ENCODE measurements around the gene UNC5B. TPM values are rescaled to one million over a fixed set of nuclear protein-coding genes. Genes with fewer than 3 reads are reported as not detected.

The UNC5B gene
- total RNA-seq, 1 donor from 2014 or later = 3.7 TPM

DNA sequence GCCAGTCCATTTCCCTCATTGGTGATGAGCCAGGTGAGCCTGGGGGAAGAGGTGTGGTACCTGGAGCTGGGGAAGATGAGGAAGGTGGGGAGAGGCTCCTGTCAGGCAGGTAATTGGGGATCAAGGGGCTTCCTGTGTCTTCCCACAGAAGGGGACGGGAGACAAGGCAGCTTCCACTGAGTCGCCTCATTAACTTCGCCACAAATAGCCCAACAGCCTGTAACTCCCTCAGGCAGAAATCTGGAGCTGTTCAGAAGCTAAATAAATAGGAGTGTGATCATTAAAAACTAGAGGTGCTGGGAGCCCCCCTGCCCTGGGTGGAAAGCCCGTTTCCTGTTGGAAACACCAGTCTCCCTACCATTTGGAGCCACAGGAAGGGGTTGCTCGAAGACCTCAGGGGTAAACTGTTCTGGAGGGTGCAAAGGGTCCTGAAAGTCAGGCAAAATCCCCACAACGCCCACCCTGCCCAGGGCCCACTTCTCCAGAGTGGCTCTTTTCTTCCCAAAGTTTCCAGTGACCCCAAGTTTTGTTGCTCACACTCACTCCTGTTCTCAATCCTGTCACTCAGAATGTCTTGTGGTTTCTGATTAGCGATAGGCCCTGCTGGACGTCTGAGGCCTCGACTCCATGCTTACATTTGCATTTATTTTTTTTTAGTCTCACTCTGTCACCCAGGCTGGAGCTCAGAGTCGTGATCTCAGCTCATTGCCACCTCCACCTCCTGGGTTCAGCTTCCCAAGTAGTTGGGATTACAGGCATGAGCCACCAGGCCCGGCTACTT lies 25.7 kb downstream of the UNC5B start:
- Mint-ChIP-seq H3K4me1 (ENCODE audit: low read depth) (peaks cover 12% of the 10 kb centered on the region), H3K9me3 (ENCODE audit: low read depth) (no peaks in the 10 kb centered on the region), H3K4me3 (ENCODE audit: low read depth) (no peak overlapping the region), H3K36me3 (ENCODE audit: insufficient read depth) (no peaks in the 10 kb centered on the region), H3K27me3 (peaks cover 4% of the 10 kb centered on the region), H3K27ac (no peak overlapping the region)
- no peak for DNase-seq (ENCODE audit: low spot score, unreplicated experiment)
- no peak for TF ChIP-seq CTCF (IDR thresholded peaks at IDR 0.05; ENCODE audit: unreplicated experiment)

DNA sequence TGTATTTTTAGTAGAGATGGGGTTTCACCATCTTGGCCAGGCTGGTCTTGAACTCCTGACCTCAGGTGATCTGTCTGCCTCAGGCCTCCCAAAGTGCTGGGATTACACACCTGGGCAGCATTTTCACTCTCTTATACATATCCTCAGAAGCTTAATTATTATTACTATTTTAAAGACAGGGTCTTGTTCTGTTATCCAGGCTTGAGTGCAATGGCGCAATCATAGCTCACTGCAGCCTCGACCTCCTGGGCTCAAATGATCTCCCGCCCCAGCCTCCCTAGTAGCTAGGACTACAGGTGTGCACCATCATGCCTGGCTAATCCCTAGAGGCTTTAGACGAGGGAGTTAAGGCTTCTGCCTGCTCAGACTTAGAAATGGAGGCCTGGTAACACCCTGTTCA lies 26.3 kb downstream of the UNC5B start:
- H3K36me3 Mint-ChIP-seq (ENCODE audit: insufficient read depth) = no peaks in the 10 kb centered on the region
- H3K4me1 Mint-ChIP-seq (ENCODE audit: low read depth) = peaks cover 12% of the 10 kb centered on the region
- no peak overlapping the region for H3K27ac Mint-ChIP-seq
- DNase-seq (ENCODE audit: low spot score, unreplicated experiment) = no peak
- no peak for TF ChIP-seq CTCF (IDR thresholded peaks at IDR 0.05; ENCODE audit: unreplicated experiment)
- peaks cover 4% of the 10 kb centered on the region for H3K27me3 Mint-ChIP-seq
- no peaks in the 10 kb centered on the region for H3K9me3 Mint-ChIP-seq (ENCODE audit: low read depth)
- no peak overlapping the region for H3K4me3 Mint-ChIP-seq (ENCODE audit: low read depth)

DNA sequence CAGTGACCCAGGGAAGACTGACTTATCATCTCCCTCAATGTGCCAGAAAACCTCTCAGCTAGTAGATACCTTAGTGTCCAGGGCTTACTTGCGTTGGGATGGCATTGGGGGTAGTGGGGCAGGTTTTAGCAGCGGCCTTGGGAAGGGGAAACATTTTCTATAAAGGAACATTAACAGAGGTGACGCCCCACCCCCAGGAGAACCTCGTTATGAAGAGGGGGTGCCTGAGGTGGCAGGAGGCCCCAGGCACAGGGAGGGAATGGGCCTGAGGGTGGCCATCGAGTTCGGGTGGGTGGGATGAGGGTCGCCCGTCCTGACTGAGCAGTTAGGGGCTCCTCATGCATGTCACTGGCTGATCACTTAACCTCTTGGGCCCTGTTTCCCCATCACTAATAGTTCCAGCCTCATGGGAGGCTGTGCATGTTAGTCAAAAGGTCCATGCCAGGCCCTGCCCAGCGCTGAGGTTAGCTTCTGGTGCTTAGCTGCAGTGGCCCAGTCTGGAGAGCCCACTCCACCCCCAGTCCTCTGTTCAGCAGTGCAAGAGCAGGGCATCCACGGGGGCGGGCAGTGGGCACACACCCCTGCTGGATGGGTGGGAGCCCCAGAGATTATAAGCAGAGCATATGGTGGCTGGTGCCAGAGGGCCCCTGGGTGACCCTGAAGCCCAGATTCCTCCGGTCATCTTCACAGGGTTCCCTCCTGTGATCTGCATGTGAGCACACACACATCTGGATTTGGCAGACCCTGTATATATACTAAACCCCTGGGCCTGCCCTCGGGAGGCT lies 27.0 kb downstream of the UNC5B start:
- TF ChIP-seq CTCF (IDR thresholded peaks at IDR 0.05; ENCODE audit: unreplicated experiment) = no peak
- DNase-seq (ENCODE audit: low spot score, unreplicated experiment) = no peak
- Mint-ChIP-seq H3K36me3 (ENCODE audit: insufficient read depth) (no peaks in the 10 kb centered on the region), H3K4me1 (ENCODE audit: low read depth) (peaks cover 9% of the 10 kb centered on the region), H3K27me3 (no peaks in the 10 kb centered on the region), H3K9me3 (ENCODE audit: low read depth) (no peaks in the 10 kb centered on the region), H3K4me3 (ENCODE audit: low read depth) (no peak overlapping the region), H3K27ac (no peak overlapping the region)

- Mint-ChIP-seq H3K4me1 (ENCODE audit: low read depth) (peaks cover 4% of the 10 kb centered on the region), H3K9me3 (ENCODE audit: low read depth) (no peaks in the 10 kb centered on the region), H3K4me3 (ENCODE audit: low read depth) (no peak overlapping the region), H3K27me3 (no peaks in the 10 kb centered on the region), H3K36me3 (ENCODE audit: insufficient read depth) (no peaks in the 10 kb centered on the region), H3K27ac (no peak overlapping the region)
- no peak for TF ChIP-seq CTCF (IDR thresholded peaks at IDR 0.05; ENCODE audit: unreplicated experiment)
- no peak for DNase-seq (ENCODE audit: low spot score, unreplicated experiment)
Measured at GRCh38 chr10:71239946-71240795, 27.8 kb downstream of the UNC5B start.
